Adipose tissue (tissue), 3 donors: ENCODE results near the gene MIP. TPM values are rescaled to one million over a fixed set of nuclear protein-coding genes. Genes with fewer than 3 reads are reported as not detected.
"Not testable (repeated sequence)": the region's sequence is repeated elsewhere in the genome, so short reads cannot be mapped to it uniquely, and the experiment has no call there.

Experiments
- H3K27ac ChIP-seq: one replicate; pipeline ENCODE4 v1.5.1; 2013; ENCODE audit warnings: low read depth, low read length
- WGBS, 3 donors: extraction: QIAGEN DNeasy Blood & Tissue Kit; methylation state at CpG; one replicate each; pipeline ENCODE4 v1.1.7; 2013; 5-methylcytosine and 5-hydroxymethylcytosine counted together
- polyA plus RNA-seq, 3 donors: library from polyadenylated mRNA; stranded (reverse); fragments of 200-250 nt; gene quantifications; one replicate each; pipeline ENCODE4 v1.2.3, GENCODE V29; 2013
- donor health status: healthy with polysubstance abuse.
- donor health status: Bipolar disorder and iron deficiency.
- donor health status: healthy.

Gene MIP
- under 1 TPM in 1 of 3 donors, not detected in 2; 0.16 TPM for polyA plus RNA-seq

DNA sequence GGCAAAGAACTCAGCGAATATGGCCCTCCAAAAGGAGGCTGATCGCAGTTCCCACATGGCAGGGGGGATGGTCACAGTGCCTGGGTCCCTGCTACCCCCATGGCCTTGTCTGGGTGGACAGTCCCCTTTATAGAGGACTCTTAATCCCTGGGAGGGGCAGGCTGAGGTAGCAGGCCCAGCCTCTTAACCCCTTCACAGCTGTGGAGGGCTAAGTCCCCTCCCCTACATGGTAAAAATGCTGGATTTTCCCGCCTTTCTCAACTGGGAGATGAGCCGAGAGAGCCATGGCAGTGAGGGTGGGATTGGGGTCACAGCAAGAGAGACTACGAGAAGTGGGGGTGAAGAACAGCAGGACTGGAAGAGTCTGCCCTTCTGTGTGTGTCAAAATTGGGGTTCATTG, at the start of gene MIP:
Gene MIP (minus strand): TSS at position 101 of the 400 bp plus-strand sequence. CDS start 44 bp downstream, at position 57.
- H3K27ac ChIP-seq = no peak within 1 kb of the TSS
- WGBS, 3 donors = 87 to 89% (median 89%) methylated on average over 5 of the region's 5 CpGs

DNA sequence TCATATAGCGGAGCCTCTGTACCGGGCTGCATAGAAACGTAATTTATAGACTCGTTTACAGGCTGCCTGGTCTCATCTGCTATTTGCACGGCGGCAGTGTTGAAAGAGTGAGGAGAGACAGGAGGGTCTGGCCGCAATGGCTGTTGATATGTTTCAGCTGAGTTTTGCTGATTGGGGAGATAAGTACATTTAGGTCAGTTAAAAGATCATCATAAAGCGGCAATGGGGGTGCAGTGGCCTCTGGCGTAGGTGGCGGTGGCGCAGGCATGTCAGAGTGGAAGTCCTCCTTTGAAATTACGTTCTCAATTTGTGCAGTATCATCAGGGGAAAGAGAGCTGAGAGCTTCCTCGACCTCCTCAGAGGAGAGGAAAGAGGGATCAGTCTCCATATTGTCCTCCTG, 45.4 kb upstream of the MIP start:
- WGBS, 3 donors = 82 to 86% (median 84%) methylated on average over 13 of the region's 13 CpGs
- not testable (repeated sequence) for H3K27ac ChIP-seq

DNA sequence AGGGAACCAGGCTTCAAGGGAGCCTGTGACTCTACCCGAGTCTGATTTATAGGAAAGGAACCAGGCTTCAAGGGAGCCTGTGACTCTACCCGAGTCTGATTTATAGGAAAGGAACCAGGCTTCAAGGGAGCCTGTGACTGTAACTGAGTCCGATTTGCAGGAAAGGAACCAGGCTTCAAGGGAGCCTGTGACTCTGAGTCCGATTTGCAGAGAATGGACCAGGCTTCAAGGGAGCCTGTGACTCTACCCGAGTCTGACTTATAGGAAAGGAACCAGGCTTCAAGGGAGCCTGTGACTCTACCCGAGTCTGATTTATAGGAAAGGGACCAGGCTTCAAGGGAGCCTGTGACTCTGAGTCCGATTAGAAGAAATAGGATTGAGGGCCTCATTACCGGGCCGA, 45.0 kb upstream of the MIP start:
- not testable (repeated sequence) for H3K27ac ChIP-seq
- WGBS, 3 donors = 73 to 85% (median 80%) methylated on average over 9 of the region's 9 CpGs

DNA sequence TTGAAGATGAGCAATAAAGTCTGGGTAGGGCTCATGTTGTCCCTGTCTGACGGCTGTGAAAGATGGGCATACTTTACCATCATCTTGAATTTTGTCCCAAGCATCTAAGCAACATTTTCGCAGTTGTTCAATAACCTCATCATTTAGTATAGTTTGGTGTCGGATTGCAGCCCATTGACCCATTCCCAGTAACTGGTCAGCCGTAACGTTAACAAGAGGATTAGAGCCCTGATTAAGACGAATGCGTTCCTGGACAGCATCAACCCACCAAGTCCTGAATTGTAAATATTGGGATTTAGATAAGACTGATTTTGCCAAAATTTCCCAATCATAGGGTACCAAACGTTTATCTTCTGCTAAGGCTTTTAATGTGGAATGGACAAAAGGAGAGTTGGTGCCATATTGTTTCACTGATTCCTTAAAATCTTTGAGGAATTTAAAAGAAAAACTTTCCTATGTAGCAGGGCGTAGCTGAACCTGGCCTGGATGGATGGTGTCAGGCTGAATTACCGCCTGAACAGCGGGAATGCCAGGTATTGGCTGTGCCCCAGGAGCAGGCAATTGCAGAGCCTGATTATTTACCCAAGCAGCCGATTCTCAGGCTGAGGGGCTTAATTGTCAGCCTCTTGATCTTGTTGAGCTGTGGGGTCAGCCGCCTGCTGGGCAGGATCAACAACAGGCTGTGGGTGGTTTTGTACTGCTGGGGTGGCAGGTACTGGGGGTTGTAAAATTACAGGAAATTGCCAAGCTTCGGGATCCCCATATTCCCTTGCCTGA, 43.9 kb upstream of the MIP start:
- not testable (repeated sequence) for H3K27ac ChIP-seq
- 65 to 86% (median 82%) methylated on average over 14 of the region's 14 CpGs for WGBS, 3 donors

DNA sequence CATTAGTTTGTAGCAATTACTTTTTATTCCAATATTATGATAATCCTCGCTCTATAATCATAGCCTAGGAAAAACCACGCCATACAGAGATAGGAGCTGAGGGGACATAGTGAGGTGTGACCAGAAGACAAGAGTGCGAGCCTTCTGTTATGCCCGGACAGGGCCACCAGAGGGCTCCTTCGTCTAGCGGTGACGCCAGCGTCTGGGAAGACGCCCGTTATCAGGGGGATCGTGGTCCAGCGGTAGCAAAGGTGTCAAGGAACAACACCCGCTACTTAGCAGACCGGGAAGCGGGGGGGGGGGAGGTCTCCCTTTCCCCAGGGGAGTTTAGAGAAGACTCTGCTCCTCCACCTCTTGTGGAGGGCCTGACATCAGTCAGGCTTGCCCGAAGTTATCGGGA, 42.2 kb upstream of the MIP start:
- H3K27ac ChIP-seq = not testable (repeated sequence)
- 2 to 12% (median 12%) methylated on average over 13 to 17 of the region's 17 CpGs for WGBS, 3 donors

DNA sequence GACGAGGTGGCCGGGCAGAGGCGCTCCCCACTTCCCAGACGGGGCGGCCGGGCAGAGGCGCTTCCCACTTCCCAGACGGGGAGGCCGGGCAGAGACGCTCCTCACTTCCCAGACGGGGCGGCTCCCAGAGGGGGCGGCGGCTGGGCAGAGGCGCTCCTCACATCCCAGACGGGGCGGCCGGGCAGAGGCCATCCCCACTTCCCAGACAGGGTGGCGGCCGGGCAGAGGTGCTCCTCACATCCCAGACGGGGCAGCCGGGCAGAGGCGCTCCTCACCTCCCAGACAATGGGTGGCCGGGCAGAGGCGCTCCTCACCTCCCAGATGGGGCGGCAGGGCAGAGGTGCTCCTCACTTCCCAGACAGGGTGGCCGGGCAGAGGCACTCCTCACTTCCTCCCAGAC, 40.0 kb upstream of the MIP start:
- WGBS, 3 donors = 92 to 96% (median 96%) methylated on average over 22 to 27 of the region's 27 CpGs

DNA sequence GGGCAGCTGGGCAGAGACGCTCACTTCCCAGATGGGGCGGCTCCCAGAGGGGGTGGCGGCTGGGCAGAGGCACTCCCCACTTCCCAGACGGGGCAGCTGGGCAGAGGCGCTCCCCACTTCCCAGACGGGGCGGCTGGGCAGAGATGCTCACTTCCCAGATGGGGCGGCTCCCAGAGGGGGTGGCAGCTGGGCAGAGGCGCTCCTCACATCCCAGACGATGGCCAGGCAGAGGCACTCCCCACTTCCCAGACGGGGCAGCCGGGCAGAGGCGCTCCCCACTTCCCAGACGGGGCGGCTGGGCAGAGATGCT, 39.6 kb upstream of the MIP start:
- WGBS, 3 donors = 92 to 97% (median 93%) methylated on average over 12 to 15 of the region's 15 CpGs

More for the DNA sequence above, 40.0 kb upstream of the MIP start:
- not testable (repeated sequence) for H3K27ac ChIP-seq

DNA sequence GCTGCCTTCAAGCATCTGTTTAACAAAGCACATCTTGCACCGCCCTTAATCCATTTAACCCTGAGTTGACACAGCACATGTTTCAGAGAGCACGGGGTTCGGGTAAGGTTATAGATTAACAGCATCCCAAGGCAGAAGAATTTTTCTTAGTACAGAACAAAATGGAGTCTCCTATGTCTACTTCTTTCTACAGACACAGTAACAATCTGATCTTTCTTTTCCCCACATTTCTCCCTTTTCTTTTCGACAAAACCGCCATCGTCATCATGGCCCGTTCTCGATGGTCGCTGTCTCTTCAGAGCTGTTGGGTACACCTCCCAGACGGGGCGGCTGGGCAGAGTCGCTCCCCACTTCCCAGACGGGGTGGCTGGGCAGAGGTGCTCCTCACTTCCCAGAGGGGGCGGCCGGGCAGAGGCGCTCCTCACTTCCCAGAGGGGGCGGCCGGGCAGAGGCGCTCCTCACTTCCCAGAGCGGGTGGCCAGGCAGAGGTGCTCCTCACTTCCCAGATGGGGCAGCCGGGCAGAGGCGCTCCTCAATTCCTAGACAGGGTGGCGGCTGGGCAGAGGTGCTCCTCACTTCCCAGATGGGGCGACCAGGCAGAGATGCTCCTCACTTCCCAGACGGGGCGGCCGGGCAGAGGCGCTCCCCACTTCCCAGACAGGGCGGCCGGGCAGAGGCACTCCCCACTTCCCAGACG, 39.1 kb upstream of the MIP start:
- 87 to 91% (median 90%) methylated on average over 26 to 31 of the region's 31 CpGs for WGBS, 3 donors
- H3K27ac ChIP-seq = not testable (repeated sequence)

More for the DNA sequence above, 39.6 kb upstream of the MIP start:
- H3K27ac ChIP-seq = not testable (repeated sequence)

DNA sequence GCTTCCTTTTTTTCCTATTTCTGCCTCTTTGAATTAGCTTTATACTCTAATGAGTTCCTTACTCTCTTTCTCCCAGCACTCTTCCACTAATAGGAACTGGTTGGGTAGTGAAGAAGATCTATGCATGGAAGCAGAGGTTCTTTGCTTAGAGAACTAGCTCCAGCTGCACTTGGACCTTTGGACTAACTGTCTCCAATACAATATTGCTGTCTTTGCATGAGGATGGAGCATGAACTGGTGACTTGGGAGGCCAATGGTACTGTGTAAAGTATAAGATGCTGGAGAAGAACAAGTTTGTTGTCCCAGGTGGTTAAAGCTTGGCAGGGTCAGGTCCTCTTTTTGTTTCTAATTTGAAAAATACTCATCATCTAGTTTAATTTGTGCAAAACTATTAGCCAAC, 35.9 kb upstream of the MIP start:
- no peak overlapping the region for H3K27ac ChIP-seq

DNA sequence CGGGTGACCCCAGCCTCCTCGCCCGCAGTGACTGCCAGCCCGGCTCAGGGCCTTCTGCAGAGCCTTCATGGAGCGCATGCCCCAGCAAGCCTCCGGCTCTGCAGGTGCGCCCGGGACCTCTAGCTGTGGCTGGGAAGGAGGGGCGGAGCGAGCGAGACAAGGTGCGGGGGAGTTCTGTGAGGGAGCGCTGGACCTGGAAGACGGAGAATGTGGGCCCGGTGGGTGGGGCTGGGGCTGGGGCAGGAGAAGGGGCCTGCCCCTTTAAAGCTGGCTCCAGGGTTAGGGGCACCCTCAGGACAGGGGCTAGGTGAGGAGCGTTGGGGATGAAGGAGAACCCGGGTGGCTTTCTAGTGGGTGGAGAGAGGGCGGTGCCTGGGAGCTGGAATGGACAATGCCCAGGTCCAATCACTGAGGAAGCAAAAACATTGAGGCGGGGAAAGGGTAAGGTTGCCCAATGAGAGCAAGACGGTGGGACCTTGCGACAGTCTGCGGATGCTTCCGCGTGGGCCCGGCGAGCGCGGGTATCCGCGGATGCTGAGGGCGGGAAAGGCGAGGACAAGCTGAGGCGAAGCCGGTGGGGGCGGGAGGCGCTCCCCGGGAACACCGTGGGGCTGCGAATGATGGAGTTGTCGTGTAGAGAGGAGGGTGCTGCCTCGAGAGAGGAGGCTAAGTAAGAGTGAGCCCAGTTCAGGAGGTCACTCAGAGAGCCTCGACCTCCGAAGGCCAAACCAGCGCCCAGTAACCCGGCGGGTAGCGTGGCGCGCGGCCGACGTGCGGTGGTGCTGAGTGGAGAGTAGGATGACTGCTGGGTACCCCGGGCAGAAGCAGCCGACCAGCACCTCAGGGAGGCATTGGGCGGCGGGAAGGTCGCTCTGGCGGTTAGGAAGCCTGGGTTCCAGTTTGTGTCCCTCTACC, 33.8 kb upstream of the MIP start, which contains the start of gene GLS2:
Gene GLS2 (minus strand): TSS at position 121 of the 915 bp plus-strand sequence. CDS start 43 bp downstream, at position 78.
- WGBS, 3 donors = 13 to 18% (median 17%) methylated on average over 52 to 59 of the region's 59 CpGs
- H3K27ac ChIP-seq = no peak within 1 kb of the TSS

DNA sequence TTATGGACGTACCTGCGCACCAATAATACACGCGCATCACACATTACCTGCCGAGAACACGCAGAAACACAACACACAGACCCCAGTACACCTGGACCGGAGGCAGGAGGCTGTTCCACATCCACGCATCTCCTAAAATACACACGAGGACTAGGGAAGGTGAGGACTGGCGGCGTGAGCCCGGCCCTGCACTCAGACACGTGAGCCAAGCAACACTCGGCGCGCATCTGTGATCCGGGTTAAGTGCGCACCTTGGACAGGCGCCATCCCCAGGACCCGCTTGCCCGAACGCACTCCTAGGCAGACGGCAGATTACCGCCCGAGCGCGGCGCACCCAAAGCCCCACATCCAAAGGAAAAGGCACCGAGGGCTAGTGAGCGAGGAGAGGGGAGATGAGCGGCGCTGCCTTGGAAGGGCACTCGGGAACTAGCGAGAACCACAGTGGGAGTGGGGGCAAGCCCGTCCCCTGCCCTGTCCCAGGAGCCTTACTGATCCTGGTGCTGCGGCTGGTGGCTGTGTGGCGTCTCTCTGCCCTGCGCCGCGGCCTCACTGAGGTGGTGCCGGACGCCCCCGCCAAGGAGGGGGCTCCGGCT, 33.1 kb upstream of the MIP start:
- no peak overlapping the region for H3K27ac ChIP-seq
- WGBS, 3 donors = 2 to 6% (median 4%) methylated on average over 41 to 44 of the region's 44 CpGs

DNA sequence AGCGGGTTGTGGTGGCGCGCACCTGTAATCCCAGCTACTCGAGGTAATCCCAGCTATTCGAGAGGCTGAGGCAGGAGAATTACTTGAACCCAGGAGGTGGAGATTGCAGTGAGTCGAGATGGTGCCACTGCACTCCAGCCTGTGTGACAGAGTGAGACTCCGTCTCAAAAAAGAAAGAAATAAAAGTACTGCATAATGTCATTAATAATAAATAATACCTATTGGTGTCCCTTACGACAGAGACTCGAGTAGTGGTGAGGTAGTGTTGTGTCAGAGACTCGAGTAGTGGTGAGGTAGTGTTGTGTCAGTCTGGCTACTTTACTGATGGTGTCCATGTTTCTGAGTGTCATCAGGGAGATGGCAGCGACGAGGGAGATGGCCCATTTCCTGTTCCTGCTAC, 32.2 kb upstream of the MIP start:
- 81 to 86% (median 81%) methylated on average over 12 of the region's 12 CpGs for WGBS, 3 donors
- no peak overlapping the region for H3K27ac ChIP-seq

DNA sequence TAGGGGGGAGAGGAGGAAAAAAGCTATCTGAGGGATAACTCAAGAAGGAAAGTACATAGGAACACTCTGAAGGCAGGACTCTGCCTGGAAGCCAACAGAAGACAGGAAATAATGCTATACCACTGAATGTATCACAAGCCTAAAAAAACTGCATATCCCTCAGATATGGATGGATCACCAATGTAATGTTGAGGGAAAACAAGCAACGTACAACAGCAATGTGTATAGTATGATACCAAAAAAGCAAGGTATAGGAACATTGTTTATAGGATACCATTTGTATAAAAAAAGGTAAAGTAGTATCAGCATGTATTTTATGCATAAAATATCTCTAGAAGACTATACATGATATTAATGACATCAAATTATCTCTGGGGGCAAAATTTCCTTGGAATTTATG, 30.1 kb upstream of the MIP start:
- WGBS, 3 donors = 79 to 91% (median 85%) methylated on average over 1 of the region's 1 CpG

DNA sequence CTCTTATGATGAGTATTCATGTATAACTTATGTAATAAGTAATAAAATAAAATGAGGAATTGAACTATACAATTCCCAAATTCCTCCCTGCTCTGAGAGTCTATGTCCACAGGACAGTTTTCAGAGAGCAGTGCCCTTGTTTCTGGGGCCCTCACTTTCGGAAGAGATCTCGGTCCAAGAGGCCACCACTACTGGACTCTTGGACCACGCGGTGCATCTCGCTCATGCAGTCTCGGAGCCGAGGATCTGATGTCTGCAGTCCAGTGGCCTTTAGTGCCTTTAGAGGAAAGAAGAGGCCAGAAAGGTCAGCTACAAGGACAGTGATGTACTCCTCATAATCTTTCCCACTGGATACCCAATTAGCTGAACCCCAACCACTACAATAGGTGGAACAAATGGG, 25.2 kb upstream of the MIP start:
- no peak overlapping the region for H3K27ac ChIP-seq
- WGBS, 3 donors = 97 to 98% (median 98%) methylated on average over 7 of the region's 7 CpGs

More for the DNA sequence above, 30.1 kb upstream of the MIP start:
- no peak overlapping the region for H3K27ac ChIP-seq

DNA sequence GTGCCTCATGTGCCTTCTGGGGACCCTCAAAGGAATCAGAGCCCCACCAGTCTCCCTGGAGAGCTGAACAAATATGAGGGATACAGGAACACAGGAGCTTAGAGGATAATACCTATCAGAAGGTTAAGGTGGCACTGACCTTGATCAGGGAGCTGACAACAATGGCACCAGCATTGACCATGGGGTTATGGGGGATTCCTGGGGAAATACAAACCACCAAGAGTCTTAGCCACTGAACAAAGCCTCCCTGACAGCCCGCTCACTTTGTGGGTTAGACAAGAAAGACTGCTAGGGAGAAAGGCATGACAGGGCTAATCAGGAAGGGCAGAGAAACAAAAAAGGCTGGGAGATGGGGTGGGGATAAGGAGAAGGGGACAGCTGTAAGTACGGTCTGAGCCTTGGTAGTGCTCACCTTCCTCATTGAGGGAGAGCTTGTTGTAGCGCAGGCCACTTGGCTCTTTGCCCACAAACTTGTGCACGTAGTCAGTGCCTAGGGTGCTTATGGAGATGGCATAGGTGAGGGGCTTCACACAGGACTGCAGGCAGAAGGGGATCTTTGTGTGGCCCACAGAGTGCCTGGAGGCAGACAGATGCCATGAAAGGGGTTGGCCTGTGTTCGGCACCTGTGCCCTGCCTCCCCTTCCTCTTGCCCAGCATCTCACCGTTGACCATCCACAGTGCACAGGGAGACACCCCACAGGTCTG, 23.2 kb upstream of the MIP start:
- no peak overlapping the region for H3K27ac ChIP-seq
- WGBS, 3 donors = 80 to 89% (median 86%) methylated on average over 6 of the region's 6 CpGs

DNA sequence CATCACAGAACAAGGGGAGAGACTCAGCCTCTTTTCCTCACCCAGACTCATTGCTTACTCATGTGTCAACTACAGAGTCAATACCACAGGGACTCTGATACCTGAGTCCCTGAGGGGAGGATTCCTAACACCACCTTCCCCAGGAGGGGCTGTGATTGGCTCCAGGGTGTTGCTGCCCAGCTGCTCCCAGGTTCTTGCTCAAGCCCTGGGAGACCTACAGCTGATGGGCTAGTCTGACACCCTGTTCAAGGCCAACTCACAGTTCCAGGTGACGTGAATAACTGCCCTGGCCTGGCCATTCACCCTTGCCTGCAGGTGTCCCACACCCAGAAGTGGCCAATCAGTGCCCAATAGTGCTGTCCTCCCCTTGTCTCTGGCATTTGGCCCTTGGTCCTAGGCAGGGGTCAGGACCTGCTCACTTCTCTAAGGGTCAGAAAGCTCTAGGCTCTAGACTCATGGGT, 22.5 kb upstream of the MIP start:
- no peak overlapping the region for H3K27ac ChIP-seq
- WGBS, 3 donors = 38 to 95% (median 90%) methylated on average over 1 of the region's 1 CpG

DNA sequence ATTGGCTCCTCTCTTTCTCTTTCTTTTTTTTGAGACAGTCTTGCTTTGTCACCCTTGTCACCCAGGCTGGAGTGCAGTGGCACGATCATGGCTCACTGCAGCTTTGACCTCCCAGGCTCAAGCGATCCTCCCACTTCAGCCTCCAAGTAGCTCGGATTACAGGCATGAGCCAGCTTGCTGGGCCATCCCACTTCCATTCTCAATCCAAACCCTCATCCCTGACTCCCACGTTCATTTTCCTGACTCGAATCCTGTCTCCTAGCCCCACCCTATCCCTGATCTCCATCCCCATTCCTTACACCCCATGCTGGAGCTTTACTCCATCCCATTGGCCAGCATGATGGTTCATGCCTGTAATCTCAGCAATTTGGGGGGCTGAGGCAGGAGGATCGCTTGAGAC, 21.7 kb upstream of the MIP start:
- 78 to 98% (median 82%) methylated on average over 6 of the region's 6 CpGs for WGBS, 3 donors
- H3K27ac ChIP-seq = no peak overlapping the region

DNA sequence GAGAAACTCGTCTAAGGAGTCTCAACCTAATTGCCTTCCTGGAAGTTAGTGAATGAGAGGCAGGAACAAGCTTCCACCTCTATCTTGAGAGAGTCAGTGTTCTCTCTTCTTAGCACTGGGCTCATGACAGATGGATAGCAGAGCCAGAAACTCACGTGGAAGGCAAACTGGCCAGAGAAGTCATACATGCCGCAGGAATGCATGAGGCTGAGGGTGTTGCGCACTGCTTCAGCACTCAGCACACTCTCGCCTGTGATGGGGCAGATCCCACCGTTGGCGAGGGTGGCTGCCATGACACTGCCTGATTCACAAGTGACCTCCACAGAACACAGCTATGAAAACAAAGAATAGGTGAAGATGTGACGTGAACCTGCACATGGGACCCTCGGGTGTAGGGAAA, 19.9 kb upstream of the MIP start:
- WGBS, 3 donors = 93 to 96% (median 95%) methylated on average over 9 of the region's 9 CpGs
- no peak overlapping the region for H3K27ac ChIP-seq
